Lung (tissue), 12 donors: ENCODE measurements around the gene PDXP. TPM values are rescaled to one million over a fixed set of nuclear protein-coding genes. Genes with fewer than 3 reads are reported as not detected.
A peak's percentile ranks its signal among the peaks of the same experiment; 100 is the strongest.

ENCODE experiments used
- ATAC-seq: fragments of 200-7000 bp; cut with Tn5 transposase; one replicate; pipeline ENCODE4 v1.9.1; 2020; ENCODE audit warnings: moderate number of reproducible peaks; ENCODE audit not compliant: insufficient read depth, low FRiP score
- DNase-seq, 3 donors: peaks; one replicate each; pipeline ENCODE4 v3.0.0-alpha.2; 2013 to 2017
- H3K27ac ChIP-seq, 2 donors: one replicate each; pipeline ENCODE4 v1.5.1; 2013; ENCODE audit warnings: mild to moderate bottlenecking in 2 of 2, moderate library complexity in 2 of 2, control low read depth in 1 of 2, inconsistent platforms in 1 of 2, low read depth in 1 of 2, low read length in 1 of 2
- H3K27me3 ChIP-seq, 3 donors: one replicate each; pipeline ENCODE4 v1.5.1; 2013; ENCODE audit warnings: low read length in 2 of 3; ENCODE audit not compliant: control insufficient read depth in 3 of 3, insufficient read depth in 3 of 3
- H3K36me3 ChIP-seq, 4 donors: one replicate each; pipeline ENCODE4 v1.5.1; 2013; ENCODE audit warnings: low read length in 4 of 4, mild to moderate bottlenecking in 1 of 4, moderate library complexity in 1 of 4; ENCODE audit not compliant: control insufficient read depth in 4 of 4, insufficient read depth in 4 of 4
- H3K4me1 ChIP-seq, 5 donors: one replicate each; pipeline ENCODE4 v1.5.1; 2013; ENCODE audit warnings: low read length in 5 of 5, mild to moderate bottlenecking in 2 of 5, moderate library complexity in 1 of 5; ENCODE audit not compliant: control insufficient read depth in 5 of 5, insufficient read depth in 5 of 5
- H3K4me3 ChIP-seq: one replicate; pipeline ENCODE4 v1.5.1; 2013; ENCODE audit warnings: mild to moderate bottlenecking, control low read depth, moderate library complexity
- H3K9ac ChIP-seq, 2 donors: one replicate each; pipeline ENCODE4 v1.5.1; 2013; ENCODE audit warnings: low read length in 2 of 2, control low read depth in 1 of 2; ENCODE audit not compliant: insufficient read depth in 1 of 2
- H3K9me3 ChIP-seq, 4 donors: one replicate each; pipeline ENCODE4 v1.5.1; 2013; ENCODE audit warnings: low read length in 3 of 4, mild to moderate bottlenecking in 1 of 4, moderate library complexity in 1 of 4; ENCODE audit not compliant: control insufficient read depth in 4 of 4, insufficient read depth in 3 of 4
- WGBS, 2 donors: extraction: QIAGEN DNeasy Blood & Tissue Kit; methylation state at CpG; one replicate each; pipeline ENCODE4 v1.1.7; 2013; 5-methylcytosine and 5-hydroxymethylcytosine counted together
- polyA plus RNA-seq, 2 donors: library from polyadenylated mRNA; stranded (reverse); fragments of 200-250 nt; gene quantifications; one replicate each; pipeline ENCODE4 v1.2.1, GENCODE V29; 2013
- total RNA-seq, 2 donors: library from RNA; depleted of rRNA in 1 of 2; stranded (reverse); fragments of >200 nt in 1 of 2; gene quantifications; one replicate each; pipeline ENCODE4 v1.2.1, GENCODE V29; 2014 to 2021
- TF ChIP-seq, protein P1 (sequence below): IDR thresholded peaks from 2 replicates; pipeline ENCODE4 v1.5.1; 2012; ENCODE audit warnings: mild to moderate bottlenecking; ENCODE audit errors: control extremely low read depth, extremely low read depth
- donor health status: control.
- donor health status: control.
- donor health status: Bipolar disorder and iron deficiency.
- donor health status: healthy.
- donor health status: DM: yes; HTN: yes; CAD: no.

PDXP gene
- total and polyA plus RNA-seq, 4 donors, result 4.4 to 7.4 (median 6.5) TPM

DNA sequence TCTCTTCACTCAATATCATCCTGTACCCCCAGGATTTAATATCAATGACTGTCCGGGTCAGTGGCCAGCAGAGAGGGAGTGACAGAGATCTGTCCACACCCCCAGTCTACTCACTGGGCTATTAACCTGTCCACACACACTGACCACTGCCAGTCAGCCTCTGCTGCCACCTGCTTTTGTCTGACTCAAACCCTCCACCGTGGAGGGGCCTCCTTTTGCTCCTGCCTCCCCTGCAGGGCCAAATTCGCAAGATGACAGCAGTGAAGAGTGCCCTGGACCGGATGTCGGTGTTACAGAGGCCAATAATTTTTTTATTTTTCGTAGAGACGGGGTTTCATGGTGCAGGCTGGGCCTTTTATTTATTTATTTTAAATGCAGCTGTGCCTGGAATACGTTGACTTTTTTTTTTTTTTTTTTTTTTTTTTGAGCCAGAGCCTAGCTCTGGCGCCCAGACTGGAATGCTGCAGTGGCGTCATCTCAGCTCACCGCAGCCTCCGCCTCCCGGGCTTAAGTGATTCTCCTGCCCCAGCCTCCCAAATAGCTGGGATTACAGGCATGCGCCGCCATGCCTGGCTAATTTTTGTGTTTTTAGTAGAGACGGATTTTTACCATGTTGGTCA, 5.1 kb downstream of the PDXP start:
- Histone ChIP-seq H3K27ac (no peak overlapping the region), H3K9me3 (no peaks in the 10 kb centered on the region), H3K27me3 (no peaks in the 10 kb centered on the region), H3K4me1 (peaks cover 0 to 26% (median 16%) of the 10 kb centered on the region in 5 donors), H3K4me3 (no peak overlapping the region), H3K36me3 (peaks cover 0 to 16% (median 6%) of the 10 kb centered on the region in 4 donors), H3K9ac (no peak overlapping the region)
- TF ChIP-seq, protein P1, sequence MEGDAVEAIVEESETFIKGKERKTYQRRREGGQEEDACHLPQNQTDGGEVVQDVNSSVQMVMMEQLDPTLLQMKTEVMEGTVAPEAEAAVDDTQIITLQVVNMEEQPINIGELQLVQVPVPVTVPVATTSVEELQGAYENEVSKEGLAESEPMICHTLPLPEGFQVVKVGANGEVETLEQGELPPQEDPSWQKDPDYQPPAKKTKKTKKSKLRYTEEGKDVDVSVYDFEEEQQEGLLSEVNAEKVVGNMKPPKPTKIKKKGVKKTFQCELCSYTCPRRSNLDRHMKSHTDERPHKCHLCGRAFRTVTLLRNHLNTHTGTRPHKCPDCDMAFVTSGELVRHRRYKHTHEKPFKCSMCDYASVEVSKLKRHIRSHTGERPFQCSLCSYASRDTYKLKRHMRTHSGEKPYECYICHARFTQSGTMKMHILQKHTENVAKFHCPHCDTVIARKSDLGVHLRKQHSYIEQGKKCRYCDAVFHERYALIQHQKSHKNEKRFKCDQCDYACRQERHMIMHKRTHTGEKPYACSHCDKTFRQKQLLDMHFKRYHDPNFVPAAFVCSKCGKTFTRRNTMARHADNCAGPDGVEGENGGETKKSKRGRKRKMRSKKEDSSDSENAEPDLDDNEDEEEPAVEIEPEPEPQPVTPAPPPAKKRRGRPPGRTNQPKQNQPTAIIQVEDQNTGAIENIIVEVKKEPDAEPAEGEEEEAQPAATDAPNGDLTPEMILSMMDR, result no peak
- 82 to 88% methylated on average over 16 of the region's 16 CpGs for WGBS, 2 donors
- DNase-seq (peak; percentile 37 to 48 (median 43)), ATAC-seq (no peak)

DNA sequence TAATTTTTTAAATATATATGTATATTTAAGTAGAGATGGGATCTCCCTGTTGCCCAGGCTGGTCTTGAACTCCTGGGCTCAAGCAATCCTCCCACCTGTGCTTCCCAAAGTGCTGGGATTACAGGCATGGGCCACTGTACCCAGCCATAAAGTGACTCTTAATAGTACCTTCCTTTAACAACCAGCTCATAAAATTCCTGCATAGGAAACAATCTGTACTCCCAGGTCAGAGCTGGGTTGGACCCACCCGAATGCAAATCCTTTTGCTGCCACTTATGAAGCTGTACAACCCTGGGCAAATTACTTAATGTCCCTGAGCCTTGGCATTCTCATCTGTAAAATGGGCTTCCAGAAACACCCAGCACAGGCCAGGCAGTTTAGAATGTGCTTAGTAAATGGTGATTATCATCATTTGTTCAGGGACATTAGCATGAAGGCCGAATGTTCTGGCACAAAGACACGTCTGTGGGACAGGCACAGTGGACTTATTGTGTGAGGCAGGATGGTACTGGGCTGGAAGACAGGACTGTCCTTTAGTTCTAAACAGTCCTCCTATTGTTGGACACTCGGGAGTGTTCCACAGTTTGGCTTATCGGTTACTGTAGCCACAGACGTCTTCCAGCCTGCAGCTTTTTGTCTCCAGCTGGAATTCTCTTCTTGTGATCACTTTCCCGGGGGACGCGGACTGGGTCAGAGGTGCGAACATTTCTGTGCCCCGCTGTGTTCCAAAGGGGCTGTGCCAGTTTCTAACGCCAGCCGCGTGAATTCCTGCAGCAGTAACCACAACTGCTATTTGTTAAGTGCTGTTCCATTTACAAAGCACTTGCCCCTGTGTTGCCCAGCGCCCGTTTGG, 6.0 kb downstream of the PDXP start:
- H3K9ac ChIP-seq, result no peak overlapping the region
- H3K4me1 ChIP-seq, result peaks cover 0 to 22% (median 12%) of the 10 kb centered on the region in 5 donors
- ATAC-seq (no peak), DNase-seq (no peak)
- H3K4me3 ChIP-seq, result no peak overlapping the region
- H3K9me3 ChIP-seq, result no peaks in the 10 kb centered on the region
- TF ChIP-seq, protein P1, result no peak
- H3K36me3 ChIP-seq, result peaks cover 0 to 16% (median 6%) of the 10 kb centered on the region in 4 donors
- WGBS, 2 donors, result 77 to 87% methylated on average over 16 of the region's 16 CpGs
- no peaks in the 10 kb centered on the region for H3K27me3 ChIP-seq
- H3K27ac ChIP-seq, result no peak overlapping the region

DNA sequence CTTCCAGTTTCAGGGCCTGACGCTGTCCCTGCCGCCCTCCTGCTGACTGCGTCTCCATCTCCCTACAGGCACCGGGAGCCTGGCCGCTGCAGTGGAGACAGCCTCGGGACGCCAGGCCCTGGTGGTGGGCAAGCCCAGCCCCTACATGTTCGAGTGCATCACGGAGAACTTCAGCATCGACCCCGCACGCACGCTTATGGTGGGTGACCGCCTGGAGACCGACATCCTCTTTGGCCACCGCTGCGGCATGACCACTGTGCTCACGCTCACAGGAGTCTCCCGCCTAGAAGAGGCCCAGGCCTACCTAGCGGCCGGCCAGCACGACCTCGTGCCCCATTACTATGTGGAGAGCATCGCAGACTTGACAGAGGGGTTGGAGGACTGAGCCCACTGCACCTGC, 7.0 kb downstream of the PDXP start:
- no peaks in the 10 kb centered on the region for H3K27me3 ChIP-seq
- 97 to 99% methylated on average over 24 of the region's 24 CpGs for WGBS, 2 donors
- peaks cover 0 to 16% (median 6%) of the 10 kb centered on the region in 4 donors for H3K36me3 ChIP-seq
- H3K4me3 ChIP-seq, result no peak overlapping the region
- H3K9me3 ChIP-seq, result no peaks in the 10 kb centered on the region
- ATAC-seq (no peak), DNase-seq (no peak)
- TF ChIP-seq, protein P1, result no peak
- peaks cover 0 to 12% (median 10%) of the 10 kb centered on the region in 5 donors for H3K4me1 ChIP-seq
- no peak overlapping the region for H3K27ac ChIP-seq
- no peak overlapping the region for H3K9ac ChIP-seq
